T47D (cell line): ENCODE data around the gene PAX4.

Experiments used
- DNase-seq, 2 experiments: peaks; one replicate each; pipeline versions ENCODE4 v3.0.0 to v3.0.0-alpha.2; 2011 to 2012; ENCODE audit warnings: low read depth in 1 of 2, low spot score in 1 of 2
- JUND ChIP-seq: IDR thresholded peaks from 2 replicates; pipeline ENCODE4 v1.6.1; 2012; ENCODE audit warnings: low read depth
- in situ Hi-C: cut with HindIII; loops from 2 replicates; pipeline ENCODE4 v1.10.0; 2016; ENCODE audit warnings: low sequenced_read_pairs, low pct_unique_long_range_greater_than_20kb

The PAX4 gene

GRCh38 chr7:127618775-127619174 is 833 bp upstream of the PAX4 start:
- TF ChIP-seq JUND, result no peak
- DNase-seq, result no peak
- in situ Hi-C loops, result no loop called here

GRCh38 chr7:127616724-127617123 is 1.2 kb downstream of the PAX4 start:
- TF ChIP-seq JUND, result no peak
- in situ Hi-C loops, result no loop called here
- DNase-seq, result no peak

DNA sequence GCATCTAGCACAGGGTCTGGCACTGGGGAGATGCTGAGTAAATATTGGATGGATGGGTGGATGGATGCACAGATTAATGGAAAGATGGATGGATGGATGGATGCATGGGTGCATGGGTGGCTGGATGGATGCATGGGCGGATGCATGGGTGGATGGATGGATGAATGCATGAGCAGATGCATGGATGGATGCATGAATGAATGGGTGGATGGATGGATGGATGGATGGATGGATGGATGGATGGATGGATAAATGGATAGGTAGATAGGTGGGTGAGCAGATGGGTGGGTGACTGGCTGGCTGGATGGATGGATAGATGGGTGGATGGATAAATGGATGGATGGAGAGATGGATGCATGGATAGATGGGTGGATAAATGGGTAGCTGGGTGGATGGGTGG is 5.7 kb downstream of the PAX4 start:
- in situ Hi-C loops, result no loop called here
- no peak for TF ChIP-seq JUND
- DNase-seq, result no peak

DNA sequence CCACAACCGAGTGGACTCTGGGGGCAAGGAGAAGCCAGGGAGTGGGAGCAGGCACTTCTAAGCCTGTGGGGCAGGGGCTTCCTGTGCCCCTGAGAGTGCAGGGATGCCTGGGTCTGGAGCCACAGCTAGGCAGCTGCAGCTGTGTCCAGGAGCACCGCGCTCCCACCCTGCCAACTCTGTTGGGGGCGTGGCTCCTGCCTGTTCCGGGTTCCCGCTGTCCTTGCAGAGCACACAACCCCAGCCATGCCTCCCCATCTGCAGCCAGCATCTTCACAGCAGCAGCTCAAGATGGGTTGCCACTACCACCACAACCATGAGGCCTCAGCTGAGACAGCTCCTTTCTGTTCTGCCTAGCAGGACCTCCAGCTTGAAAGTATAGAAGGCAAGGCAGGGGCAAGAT is 8.6 kb downstream of the PAX4 start:
- no peak for DNase-seq
- TF ChIP-seq JUND, result no peak
- in situ Hi-C loops, result no loop called here

- no peak for TF ChIP-seq JUND
- in situ Hi-C loops, result no loop called here
- peak in 1 of 2 experiments; percentile 1 for DNase-seq
Observed at GRCh38 chr7:127608446-127608845, 9.5 kb downstream of the PAX4 start.

DNA sequence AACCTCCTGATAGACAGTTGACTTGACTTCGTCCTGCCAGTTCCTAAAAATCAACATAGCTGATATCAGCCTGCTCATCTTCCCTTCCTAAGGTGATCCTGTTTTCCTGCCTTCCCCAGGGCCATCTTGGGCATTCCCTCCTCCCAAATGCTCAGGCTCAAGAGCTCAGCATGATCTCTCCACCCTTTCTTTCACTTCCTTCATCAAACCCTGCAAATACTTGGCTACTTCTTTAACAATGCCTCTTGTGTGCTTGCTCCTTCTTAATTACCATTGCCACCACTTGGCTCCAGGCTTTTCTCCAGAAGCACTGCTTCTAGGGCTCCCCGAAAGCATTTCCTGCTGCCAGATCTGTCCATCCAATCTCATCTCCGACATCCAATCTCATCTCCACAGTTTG is 17.1 kb downstream of the PAX4 start:
- in situ Hi-C loops, result no loop called here
- TF ChIP-seq JUND, result no peak
- no peak for DNase-seq

DNA sequence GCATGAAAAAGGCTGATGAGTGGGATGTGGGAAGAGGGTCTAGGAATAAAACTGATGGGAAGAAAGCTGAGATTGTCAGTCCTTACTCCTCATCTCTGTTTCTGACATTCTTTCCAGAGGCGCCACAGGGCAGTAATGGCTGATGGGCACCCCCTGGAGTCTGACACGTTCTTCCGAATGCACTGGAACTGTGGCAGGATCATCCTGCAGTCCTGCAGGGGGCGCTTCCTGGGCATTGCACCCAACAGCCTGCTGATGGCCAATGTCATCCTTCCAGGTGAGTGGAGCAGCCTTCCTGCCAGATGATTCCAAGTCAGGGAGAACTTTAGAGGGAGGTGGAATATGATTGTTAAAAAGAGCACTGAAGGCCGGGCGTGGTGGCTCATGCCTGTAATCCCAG is 19.6 kb downstream of the PAX4 start:
- DNase-seq, result peak in 1 of 2 experiments; percentile 7
- no peak for TF ChIP-seq JUND
- in situ Hi-C loops, result no loop called here

GRCh38 chr7:127595737-127596136 is 22.2 kb downstream of the PAX4 start:
- no peak for TF ChIP-seq JUND
- in situ Hi-C loops, result no loop called here
- DNase-seq, result no peak

GRCh38 chr7:127594490-127594889 is 23.5 kb downstream of the PAX4 start:
- in situ Hi-C loops, result no loop called here
- TF ChIP-seq JUND, result no peak
- DNase-seq, result no peak

- in situ Hi-C loops, result no loop called here
- no peak for DNase-seq
- no peak for TF ChIP-seq JUND
Observed at GRCh38 chr7:127592550-127592949, 25.4 kb downstream of the PAX4 start.

GRCh38 chr7:127591591-127591990 is 26.4 kb downstream of the PAX4 start:
- no peak for DNase-seq
- TF ChIP-seq JUND, result no peak
- in situ Hi-C loops, result no loop called here

GRCh38 chr7:127591189-127591588 is 26.8 kb downstream of the PAX4 start:
- in situ Hi-C loops, result no loop called here
- TF ChIP-seq JUND, result no peak
- DNase-seq, result no peak

GRCh38 chr7:127589896-127590295 is 28.0 kb downstream of the PAX4 start:
- no peak for DNase-seq
- in situ Hi-C loops, result no loop called here
- no peak for TF ChIP-seq JUND

- DNase-seq, result peak; percentile 43 to 46
- in situ Hi-C loops, result no loop called here
- no peak for TF ChIP-seq JUND
Observed at GRCh38 chr7:127588697-127589482, 29.1 kb downstream of the PAX4 start.
